WTC11 (cell line): ENCODE measurements around the gene ZNF652. TPM values are rescaled to one million over a fixed set of nuclear protein-coding genes. Genes with fewer than 3 reads are reported as not detected.

ENCODE experiments used
- ATAC-seq: fragments of 200-7000 bp; cut with Tn5 transposase; 2 replicates; pipeline ENCODE4 v1.10.0; 2021; ENCODE audit warnings: mild to moderate bottlenecking, moderate library complexity
- CTCF ChIA-PET: fragments of 300-600 bp; sonication (Branson Sonifier 250); formaldehyde crosslinking; loops from one replicate; lab custom pipeline; 2021; ENCODE audit warnings: antibody characterized with exemption; lab: Charles Lee
- POLR2A ChIA-PET: fragments of 350-600 bp; sonication (Branson Sonifier 250); formaldehyde crosslinking; loops from one replicate; lab custom pipeline; 2021; ENCODE audit warnings: antibody characterized with exemption; lab: Charles Lee
- DNase-seq: peaks from one replicate; pipeline ENCODE4 v3.0.0; 2021; ENCODE audit warnings: low spot score
- H3K27ac Mint-ChIP-seq: 2 replicates; pipeline ENCODE4 v1.8.0; 2021; ENCODE audit warnings: mixed read lengths
- H3K27me3 Mint-ChIP-seq: 2 replicates; pipeline ENCODE4 v1.8.0; 2021; ENCODE audit warnings: low read depth, mild to moderate bottlenecking, moderate library complexity, mixed read lengths
- H3K36me3 Mint-ChIP-seq: 2 replicates; pipeline ENCODE4 v1.8.0; 2021; ENCODE audit warnings: mixed read lengths
- H3K4me1 Mint-ChIP-seq: 2 replicates; pipeline ENCODE4 v1.8.0; 2022; ENCODE audit warnings: mixed read lengths
- H3K4me3 Mint-ChIP-seq: 2 replicates; pipeline ENCODE4 v1.8.0; 2021; ENCODE audit warnings: mild to moderate bottlenecking, moderate library complexity, mixed read lengths
- H3K9me3 Mint-ChIP-seq: 2 replicates; pipeline ENCODE4 v1.8.0; 2021; ENCODE audit warnings: mixed read lengths
- AFF4 ChIP-seq: sonication (generic); formaldehyde crosslinking; IDR thresholded peaks from 2 replicates; pipeline ENCODE4 v1.8.1; 2023; ENCODE audit warnings: mild to moderate bottlenecking, missing genetic modification reagents, borderline replicate concordance
- E2F1 ChIP-seq: sonication (generic); formaldehyde crosslinking; IDR thresholded peaks from 2 replicates; pipeline ENCODE4 v1.8.0; 2022; ENCODE audit warnings: mild to moderate bottlenecking, missing genetic modification reagents
- GABPB1 ChIP-seq: sonication (generic); formaldehyde crosslinking; IDR thresholded peaks from 2 replicates; pipeline ENCODE4 v1.8.1; 2023; ENCODE audit warnings: mild to moderate bottlenecking, missing genetic modification reagents
- GRHL2 ChIP-seq: fragments of 250-450 bp; sonication (Bioruptor Pico); IDR thresholded peaks from 2 replicates; pipeline ENCODE4 v1.8.0; 2022; ENCODE audit warnings: mild to moderate bottlenecking, moderate library complexity; ENCODE audit not compliant: insufficient replicate concordance, severe bottlenecking
- HMGA2 ChIP-seq: fragments of 250-450 bp; sonication (Bioruptor Pico); IDR thresholded peaks from 2 replicates; pipeline ENCODE4 v1.4.0; 2021; ENCODE audit warnings: mild to moderate bottlenecking, moderate library complexity
- NFE2L1 ChIP-seq: sonication (generic); formaldehyde crosslinking; IDR thresholded peaks from 2 replicates; pipeline ENCODE4 v1.8.1; 2023; ENCODE audit warnings: missing genetic modification reagents
- SMAD3 ChIP-seq: sonication (generic); formaldehyde crosslinking; IDR thresholded peaks from 2 replicates; pipeline ENCODE4 v1.8.0; 2022; ENCODE audit warnings: missing genetic modification reagents, mild to moderate bottlenecking, borderline replicate concordance
- TEAD4 ChIP-seq: sonication (generic); formaldehyde crosslinking; IDR thresholded peaks from 2 replicates; pipeline ENCODE4 v1.8.0; 2022; ENCODE audit warnings: mild to moderate bottlenecking, missing genetic modification reagents
- USF2 ChIP-seq: sonication (generic); formaldehyde crosslinking; IDR thresholded peaks from 2 replicates; pipeline ENCODE4 v1.8.1; 2023; ENCODE audit warnings: mild to moderate bottlenecking, missing genetic modification reagents, moderate library complexity
- ZNF138 ChIP-seq: sonication (generic); formaldehyde crosslinking; conservative IDR thresholded peaks from 2 replicates; pipeline ENCODE4 v1.8.1; 2022; ENCODE audit warnings: mild to moderate bottlenecking, moderate library complexity, missing genetic modification reagents
- ZNF532 ChIP-seq: fragments of 250-450 bp; sonication (Bioruptor Pico); IDR thresholded peaks from 2 replicates; pipeline ENCODE4 v1.9.0; 2021; ENCODE audit warnings: mild to moderate bottlenecking, borderline replicate concordance
- ZSCAN18 ChIP-seq: fragments of 250-450 bp; sonication (Bioruptor Pico); IDR thresholded peaks from 2 replicates; pipeline ENCODE4 v2.1.2; 2022; ENCODE audit warnings: mild to moderate bottlenecking, moderate library complexity
- total RNA-seq: library from RNA; stranded (reverse); gene quantifications from 3 replicates; pipeline ENCODE4 v1.2.3, GENCODE V29; 2021

The ZNF652 gene
- total RNA-seq, 1 experiment from 2014 or later: 40.8 TPM

GRCh38 chr17:49397586-49397985, 35.5 kb upstream of the ZNF652 start:
- no peaks in the 10 kb centered on the region for H3K9me3 Mint-ChIP-seq
- H3K27me3 Mint-ChIP-seq: no peaks in the 10 kb centered on the region
- H3K36me3 Mint-ChIP-seq: peaks cover 2% of the 10 kb centered on the region; the same call in 1 of the 2 replicates
- H3K4me3 Mint-ChIP-seq: no peak overlapping the region
- DNase-seq (no peak), ATAC-seq (no peak)
- TF ChIP-seq ZNF532: no peak
- TF ChIP-seq HMGA2: no peak
- no peak for TF ChIP-seq TEAD4
- TF ChIP-seq ZNF138 (CRISPR knock-in tag): no peak
- TF ChIP-seq E2F1: no peak
- TF ChIP-seq NFE2L1: no peak
- no peak for TF ChIP-seq USF2 (CRISPR knock-in tag)
- no peak for TF ChIP-seq GABPB1 (CRISPR knock-in tag)
- no peak for TF ChIP-seq ZSCAN18 (CRISPR knock-in tag)
- TF ChIP-seq SMAD3 (CRISPR knock-in tag): no peak
- TF ChIP-seq AFF4 (CRISPR knock-in tag): no peak
- TF ChIP-seq GRHL2 (CRISPR knock-in tag): no peak
- H3K4me1 Mint-ChIP-seq: 0 out of 2 replicates have a peak, but pooled peaks cover 4% of the 10 kb centered on the region
- no peak overlapping the region for H3K27ac Mint-ChIP-seq
- ChIA-PET POLR2A (interaction anchor here (0.6 kb wide), 2 partner anchors 263 to 1208 kb away, joined by 3 to 4 read pairs; no protein-coding TSS in a partner anchor), CTCF (interaction anchor here (0.6 to 3.5 kb wide), 10 partner anchors 10 to 160 kb away, joined by 3 to 23 read pairs (median 6); no protein-coding TSS in a partner anchor)
